ENCODE results near the gene OCIAD2.

GRCh38 chr4:48841045-48841827, 65.3 kb downstream of the OCIAD2 start:
- TF ChIP-seq SP1 (IDR thresholded peaks at IDR 0.05) (no peak), L3MBTL2 (conservative IDR thresholded peaks at IDR 0.05) (no peak), ZNF384 (IDR thresholded peaks at IDR 0.05) (no peak), BHLHE40 (IDR thresholded peaks at IDR 0.05; ENCODE audit: borderline replicate concordance) (no peak), FOXM1 (IDR thresholded peaks at IDR 0.05; ENCODE audit: borderline replicate concordance) (no peak), HDGF (IDR thresholded peaks at IDR 0.05; ENCODE audit: borderline replicate concordance) (no peak), PKNOX1 (IDR thresholded peaks at IDR 0.05) (no peak)
